GM19239 (cell line): ENCODE measurements around the gene TOB2.

ENCODE experiments used
- DNase-seq: peaks from one replicate; pipeline ENCODE4 v3.0.0; 2011; ENCODE audit warnings: low spot score; ENCODE audit not compliant: insufficient read length
- FAIRE-seq: peaks from 2 replicates; lab custom pipeline; 2011; peaks lifted over from hg19 to GRCh38; lab: Jason Lieb, UNC

The TOB2 gene, protein sequence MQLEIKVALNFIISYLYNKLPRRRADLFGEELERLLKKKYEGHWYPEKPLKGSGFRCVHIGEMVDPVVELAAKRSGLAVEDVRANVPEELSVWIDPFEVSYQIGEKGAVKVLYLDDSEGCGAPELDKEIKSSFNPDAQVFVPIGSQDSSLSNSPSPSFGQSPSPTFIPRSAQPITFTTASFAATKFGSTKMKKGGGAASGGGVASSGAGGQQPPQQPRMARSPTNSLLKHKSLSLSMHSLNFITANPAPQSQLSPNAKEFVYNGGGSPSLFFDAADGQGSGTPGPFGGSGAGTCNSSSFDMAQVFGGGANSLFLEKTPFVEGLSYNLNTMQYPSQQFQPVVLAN

DNA sequence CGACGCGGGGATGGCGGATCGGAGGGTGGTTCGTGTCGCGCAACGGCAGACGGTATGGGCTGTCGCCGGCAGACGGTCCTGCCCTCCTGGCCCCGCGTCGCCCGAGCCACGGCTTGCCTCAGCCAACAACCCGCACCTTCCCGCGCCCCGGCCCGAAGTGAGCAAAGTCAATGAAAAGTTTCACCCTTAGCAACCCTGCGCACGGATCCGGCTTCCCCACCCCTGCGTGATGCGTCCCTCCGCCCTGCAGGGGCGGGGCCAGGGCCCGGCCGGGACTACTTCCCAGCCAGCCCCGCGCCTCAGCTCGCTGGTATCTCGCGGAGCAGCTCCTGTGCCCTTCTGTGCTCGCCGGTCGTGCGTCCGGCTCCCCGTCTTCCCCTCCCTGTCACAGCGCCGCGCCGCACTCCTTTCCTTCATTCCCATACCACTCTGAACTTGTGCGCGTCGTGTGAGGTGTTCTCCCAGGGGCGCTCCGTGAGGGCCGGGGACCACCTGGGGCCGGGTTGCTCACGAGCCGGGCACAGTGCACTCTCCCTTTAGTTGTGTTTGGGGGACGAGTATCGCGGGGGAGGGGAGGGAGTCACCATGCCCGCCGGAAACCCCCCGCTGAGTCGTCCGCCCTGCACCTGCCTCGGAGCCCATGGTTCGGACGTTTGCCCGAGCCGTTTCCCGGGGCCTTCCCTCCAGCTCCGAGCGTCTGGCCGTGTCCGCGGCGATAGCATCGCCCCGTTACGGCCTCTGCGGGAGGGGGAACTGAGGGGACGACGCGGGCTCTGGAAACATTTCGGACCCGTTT is at the start of gene TOB2:
TSS of gene TOB2 (minus strand) at position 163 of the 796 bp plus-strand sequence. CDS start 9,456 bp downstream, outside the sequence.
- peak; percentile 81 for FAIRE-seq
- peak; percentile 47 for DNase-seq

DNA sequence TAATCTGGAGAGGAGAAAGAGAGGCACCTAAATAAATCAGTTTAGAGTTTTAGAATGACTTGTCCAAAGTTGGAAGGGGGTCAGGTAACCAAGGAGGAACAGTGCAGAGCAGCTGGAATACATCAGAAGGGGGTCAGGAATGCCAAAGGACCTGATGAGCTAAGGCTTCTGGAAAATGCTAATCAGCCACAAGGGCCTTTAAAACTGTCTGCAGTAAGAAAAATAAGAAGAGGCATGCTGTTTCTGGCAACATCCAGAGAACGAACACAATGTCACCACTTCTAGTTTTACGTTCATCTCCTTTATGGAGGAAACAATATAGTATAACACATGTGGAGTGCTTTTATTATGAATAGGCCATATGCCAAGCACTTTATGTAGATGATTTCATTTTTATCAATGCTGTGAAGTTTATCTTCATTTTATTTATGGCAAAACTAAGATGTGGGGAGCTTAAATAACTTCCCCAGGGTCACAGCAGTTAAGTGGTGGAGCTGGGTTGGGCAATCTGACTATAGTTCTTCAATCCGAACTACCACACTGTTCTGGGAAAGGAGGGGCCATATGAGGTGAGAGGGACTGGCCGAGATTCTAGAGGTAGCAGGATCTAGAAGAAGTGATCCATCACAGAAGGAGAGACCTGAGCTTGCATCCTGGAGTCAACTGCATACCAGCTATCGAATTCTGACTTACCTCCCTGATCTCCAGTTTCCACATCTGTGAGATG is 44.9 kb upstream of the TOB2 start:
- DNase-seq = no peak
- no peak for FAIRE-seq

DNA sequence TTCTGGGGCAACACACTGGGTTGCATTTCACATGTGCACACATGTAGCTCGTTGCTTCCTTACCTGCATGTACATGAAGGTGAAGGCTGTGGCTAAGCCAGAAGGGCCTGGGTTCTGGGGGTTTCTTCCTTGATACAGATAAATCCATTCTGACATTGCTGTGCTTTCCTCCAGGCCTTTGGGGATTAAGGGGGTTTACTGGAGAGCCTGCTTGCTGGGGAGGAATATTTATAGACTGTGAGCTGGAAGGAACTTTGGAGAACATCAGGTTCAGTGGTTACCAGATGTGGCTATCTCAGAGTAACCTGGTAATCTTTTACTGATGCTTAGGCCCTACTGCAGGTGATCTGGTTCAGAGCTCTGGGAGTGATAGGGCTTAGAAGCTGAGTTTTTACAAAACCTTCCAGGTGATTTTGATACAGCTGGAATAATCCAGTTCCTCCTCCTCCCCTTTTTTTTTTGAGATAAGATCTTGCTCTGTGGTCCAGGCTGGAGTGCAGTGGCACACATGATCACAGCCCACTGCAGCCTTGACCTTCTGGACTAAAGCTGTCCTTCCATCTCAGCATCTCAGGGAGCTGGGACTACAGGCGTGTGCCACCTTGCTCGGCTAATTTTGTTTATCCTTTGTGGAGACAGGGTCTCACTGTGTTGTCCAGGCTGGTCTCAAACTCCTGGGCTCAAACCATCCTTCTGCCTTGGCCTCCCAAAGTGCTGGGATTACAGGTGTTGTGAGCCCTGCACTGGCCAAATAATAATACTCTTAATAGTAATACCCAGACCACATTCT is 42.2 kb upstream of the TOB2 start:
- FAIRE-seq (no peak), DNase-seq (no peak)

DNA sequence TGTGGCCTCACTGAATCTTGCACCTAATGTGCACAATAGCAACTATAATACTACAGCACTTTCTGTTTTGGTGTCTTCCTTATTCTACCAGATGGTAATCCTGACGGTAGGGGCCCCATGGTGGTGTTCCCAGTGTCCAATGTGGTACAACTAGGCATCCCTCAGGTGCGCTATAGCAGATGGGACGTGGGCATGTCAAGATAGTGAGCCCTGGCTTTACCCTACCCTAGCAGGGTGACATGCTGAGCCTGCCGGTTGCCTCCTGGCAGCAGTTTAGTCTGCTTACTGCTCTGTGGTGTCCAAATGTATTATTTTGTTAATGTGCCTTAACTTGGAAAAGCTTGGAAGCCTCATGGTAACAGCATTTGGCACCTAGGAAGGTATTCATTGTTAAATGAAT is 41.5 kb upstream of the TOB2 start:
- no peak for DNase-seq
- FAIRE-seq = no peak

DNA sequence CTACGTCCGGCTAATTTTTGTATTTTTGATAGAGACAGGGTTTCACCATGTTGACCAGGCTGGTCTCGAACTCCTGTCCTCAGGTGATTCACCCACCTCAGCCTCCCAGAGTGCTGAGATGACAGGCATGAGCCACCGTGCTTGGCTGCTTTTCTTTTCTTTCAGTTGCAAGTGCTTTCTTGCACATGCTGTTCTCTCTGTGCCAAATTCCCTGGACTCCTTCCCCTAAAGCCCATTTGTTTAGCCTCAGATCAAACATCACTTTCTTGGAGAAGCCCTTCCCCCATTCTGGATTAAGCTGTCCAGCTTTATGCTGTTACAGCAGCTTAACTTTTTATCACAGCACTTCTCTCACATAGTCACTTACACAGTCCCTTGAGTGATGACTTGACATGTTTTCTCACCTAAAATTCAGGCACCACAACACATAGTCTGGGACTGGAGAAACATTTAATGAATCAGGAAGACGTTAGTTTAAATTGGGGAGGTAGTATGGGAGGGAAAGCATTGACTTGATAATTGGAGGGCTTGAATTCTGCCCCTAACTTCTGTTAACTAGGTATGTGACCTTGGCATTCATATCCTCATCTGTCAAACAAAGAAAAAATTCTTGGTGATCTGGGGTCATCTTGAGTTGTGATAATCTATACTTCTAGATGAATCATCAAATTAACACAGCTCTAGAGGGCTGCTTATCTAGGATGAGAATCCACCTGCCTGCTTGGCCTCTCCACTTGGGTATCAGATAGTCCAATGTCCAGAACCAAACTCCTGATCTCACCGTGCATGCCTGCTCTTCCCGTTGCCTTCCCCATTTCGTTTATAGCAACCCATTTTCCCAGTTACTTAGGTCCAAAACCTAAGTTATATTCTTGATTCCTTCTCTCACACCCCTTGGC is 40.7 kb upstream of the TOB2 start:
- FAIRE-seq (no peak), DNase-seq (no peak)

DNA sequence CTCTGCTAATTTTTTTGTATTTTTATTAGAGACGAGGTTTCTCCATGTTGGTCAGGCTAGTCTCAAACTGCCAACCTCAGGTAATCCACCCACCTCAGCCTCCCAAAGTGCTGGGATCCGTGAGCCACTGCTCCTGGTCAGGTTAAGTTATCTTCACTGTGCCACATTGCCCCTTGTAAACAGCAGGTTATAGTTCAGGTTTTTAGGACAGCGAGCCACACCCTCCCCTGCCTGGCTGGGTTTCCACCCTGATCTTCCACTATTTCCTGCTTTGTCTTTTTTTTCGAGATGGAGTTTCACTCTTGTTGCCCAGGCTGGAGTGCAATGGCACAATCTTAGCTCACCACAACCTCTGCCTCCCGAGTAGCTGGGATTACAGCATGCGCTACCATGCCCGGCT is 38.4 kb upstream of the TOB2 start:
- peak; percentile 14 for FAIRE-seq

DNA sequence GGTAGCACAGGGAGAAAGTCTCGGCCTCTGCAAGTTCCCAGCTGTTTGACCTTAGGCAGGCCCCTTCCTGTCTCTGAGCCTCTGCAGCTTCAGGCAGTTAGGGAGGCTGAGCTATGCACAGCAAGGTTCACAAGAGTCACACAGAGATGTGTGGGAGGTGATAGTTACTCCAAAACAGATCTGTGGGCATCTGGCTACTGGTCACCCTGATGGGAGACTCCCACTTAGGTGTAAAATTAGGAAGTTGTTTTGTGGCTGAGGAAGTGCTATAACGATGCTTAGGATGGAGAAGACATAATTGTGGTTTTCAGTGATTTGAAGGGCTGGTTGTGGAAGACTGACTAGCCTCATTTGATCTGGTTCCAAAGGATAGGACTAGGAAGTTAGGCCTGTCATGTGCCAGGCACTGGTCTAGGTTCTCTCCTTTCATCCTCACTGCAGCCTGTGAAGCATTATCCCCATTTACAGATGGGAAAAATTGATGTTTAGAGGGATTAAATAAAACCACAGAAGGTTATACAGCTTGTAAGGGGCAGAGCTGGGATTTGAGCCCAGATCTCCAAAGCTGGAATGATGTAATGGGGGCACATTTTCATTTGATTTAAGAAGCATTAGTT is 35.8 kb upstream of the TOB2 start:
- FAIRE-seq (peak; percentile 77), DNase-seq (no peak)

More for the DNA sequence above, 38.4 kb upstream of the TOB2 start:
- DNase-seq = no peak

DNA sequence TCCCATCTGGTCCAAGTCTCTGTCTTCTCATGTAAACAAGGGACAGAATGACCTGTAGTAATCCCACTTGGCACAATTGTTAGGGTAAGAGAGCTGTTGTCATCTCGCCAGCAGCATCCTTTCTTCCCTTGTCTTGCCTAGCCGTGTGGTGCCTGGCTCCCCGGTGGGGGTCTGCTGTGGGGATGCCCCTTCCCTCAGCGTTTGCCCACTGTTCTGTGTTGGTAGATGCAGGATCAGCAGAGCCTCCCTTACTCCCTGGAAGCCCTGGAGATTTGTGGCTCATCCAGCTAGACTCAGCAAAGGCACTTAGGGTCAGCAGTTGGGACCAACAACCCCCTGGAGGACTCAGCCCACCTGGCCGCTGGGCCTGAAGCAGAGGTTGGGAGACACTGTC is 35.3 kb upstream of the TOB2 start:
- no peak for DNase-seq
- no peak for FAIRE-seq

DNA sequence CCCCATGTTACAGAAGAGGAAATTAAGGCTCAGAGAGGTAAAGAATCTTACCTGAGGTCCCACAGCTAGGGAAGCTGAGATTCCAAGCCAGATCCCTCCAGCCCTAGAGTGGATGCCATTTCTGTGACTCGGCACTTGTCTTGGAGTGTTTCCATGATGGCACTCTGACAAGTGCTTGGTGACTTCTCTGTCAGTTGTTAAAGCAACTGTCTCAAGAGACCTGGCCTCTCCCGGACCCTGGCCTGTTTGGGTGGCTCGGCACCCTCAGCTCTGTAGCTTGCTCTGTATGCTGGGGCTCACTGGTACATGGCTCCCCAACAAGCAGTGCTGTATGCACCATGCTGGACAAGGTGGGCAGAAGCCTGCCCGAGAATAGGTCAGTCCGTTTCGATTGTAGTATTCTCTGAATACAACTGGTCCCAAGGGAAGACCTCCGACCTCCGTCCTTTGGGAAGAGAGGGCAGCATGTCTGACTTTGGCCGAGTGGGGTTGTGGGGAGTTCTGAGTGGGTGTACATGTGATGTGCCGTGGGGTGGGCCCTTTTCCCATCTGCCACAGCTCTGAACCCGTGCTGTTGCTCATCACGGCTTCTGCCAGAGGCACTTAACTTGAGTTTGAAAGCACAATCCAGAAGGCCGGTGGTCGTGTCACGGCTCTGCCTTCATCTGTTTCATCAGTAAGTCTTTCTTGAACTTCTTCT is 34.7 kb upstream of the TOB2 start:
- FAIRE-seq (no peak), DNase-seq (no peak)

DNA sequence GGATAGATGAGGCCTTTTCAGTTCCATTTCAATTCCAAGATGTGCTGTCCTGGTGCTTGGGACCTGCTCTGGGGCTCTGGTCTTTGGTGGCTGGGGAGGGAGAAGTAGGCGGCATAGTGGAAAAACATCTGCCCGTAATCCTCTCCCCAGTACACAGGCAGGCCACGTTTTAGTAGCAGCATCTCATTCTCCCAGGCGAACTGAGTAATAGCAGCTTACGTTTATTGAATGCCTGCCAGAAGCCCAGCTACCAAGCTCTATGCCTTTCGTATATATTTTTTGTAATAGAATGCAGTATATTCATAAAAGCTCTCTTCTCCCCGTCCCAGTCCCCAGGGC is 33.8 kb upstream of the TOB2 start:
- FAIRE-seq = no peak
- no peak for DNase-seq

DNA sequence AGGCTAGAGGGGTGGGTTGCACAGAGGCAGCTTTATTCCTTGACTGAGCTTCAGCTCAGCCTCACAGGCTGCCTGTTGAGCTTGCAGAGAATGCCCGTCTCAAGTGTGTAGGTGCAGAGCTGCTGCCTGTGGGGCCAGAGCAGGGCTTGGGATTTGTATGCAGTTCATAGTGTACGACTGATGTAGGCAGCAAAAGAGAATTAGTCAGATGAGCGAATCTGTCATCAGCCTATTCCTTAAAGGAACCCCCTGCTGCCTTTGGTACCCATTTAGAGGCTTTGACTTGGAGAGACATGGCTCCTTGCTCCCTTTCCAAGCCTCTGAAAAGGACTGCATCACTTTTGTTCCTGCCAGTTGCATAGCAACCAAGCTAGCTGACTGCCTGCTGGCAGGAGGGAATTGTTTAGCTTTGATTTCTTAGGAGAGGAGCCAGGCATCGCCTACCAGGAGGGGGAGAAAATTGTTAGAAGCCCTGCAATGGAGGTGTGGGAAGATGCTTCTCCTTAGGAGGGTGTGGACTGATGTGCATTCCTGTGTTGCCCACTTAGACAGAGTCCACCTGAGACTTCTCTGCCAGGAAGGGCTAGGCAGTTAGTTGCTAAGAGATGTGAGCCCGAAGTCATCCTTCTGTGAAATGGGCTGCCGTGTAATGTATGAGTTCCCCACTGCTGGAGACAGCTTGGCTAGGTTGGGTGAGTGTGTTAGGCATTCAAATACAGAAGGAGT is 33.2 kb upstream of the TOB2 start:
- DNase-seq (no peak), FAIRE-seq (peak; percentile 63)

DNA sequence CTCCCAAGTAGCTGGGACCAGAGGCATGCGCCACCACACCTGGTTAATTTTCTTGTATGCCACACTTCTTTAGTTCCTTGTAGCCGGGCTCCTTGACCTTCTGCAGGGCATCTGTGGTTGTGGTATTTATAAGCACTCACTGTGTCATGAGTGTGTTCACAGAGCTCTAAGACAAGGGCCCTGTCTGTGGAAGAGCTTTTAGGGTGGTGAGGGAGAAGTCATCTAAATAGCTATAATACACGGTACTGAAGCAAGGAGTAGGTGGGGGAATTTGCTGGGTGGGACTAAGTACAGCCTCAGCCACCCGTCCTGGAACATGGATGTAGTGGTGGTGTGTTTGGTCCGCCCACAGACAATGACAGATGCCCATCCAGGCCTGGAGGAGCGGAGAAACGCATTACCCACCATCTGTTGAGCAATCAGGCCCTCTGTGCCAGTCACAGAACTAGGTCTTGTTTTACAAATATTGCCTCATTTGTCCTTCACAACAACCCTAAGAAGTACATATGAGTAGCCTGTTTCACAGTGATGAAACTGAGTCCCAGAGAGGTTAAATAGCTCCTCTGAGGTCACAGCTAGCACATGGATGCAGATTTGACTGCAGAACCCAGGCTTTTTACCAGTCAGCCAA is 32.4 kb upstream of the TOB2 start:
- DNase-seq (no peak), FAIRE-seq (peak; percentile 79)

DNA sequence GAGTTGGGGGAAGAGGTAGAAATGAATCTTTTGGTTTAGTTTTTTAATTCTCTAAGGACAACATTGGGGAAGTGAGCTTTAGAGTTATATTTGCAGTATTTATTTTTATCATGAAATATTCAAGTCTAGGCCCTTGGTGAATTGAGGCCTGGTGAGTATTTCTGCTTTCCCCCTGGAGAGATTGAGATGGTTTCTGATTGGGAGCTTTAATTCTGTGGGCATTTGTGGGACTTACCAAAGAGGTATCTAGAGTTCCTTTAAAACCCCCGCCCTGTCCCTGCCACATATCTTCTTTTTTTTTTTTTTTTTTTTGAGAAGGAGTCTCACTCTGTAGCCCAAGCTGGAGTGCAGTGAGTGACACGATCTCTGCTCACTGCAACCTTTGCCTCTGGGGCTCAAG is 31.9 kb upstream of the TOB2 start:
- FAIRE-seq = no peak

DNA sequence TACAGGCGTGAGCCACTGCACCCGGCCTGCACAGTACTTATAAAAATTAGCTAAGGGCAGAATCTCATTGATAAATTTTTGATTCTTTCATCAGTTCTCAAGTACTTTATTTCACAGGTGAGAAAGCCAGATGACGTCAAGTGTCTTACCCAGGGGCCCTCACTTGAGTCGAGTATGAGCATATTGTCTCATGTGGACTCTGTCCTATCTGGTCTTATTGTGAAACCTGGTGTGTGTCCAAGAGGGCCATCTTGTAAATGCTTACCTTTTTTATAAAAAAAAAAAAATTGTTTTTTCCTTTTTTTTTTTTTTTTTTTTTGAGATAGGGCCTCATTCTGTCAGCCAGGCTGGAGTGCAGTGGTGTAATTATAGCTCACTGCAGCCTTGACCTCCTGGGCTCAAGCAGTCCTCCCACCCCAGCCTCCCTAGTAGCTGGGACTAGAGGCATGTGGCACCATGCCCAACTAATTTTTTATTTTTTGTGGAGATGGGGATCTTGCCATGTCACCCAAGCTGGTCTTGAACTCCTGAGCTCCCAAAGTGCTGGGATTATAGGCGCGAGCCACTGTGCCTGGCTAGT is 28.4 kb upstream of the TOB2 start:
- no peak for FAIRE-seq
- no peak for DNase-seq

More for the DNA sequence above, 31.9 kb upstream of the TOB2 start:
- DNase-seq = no peak

DNA sequence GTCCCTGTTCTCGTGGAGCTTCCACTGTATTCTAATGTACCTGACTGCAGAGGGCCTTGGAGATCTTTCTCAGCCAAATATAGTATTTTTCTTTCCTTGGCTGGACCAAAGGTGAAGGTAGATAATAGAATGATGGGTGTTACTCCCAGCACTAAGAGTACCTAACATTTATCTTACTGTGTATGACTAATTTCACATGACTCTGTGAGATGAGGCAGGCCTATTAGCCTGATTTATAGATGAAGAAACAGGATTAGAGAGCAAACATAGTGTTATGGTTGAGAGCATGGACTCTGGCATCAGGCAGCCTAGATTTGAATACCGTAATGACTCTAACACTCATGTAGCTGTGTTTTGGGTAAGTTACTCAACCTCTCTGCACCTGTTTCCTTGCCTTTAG is 25.0 kb upstream of the TOB2 start:
- DNase-seq (no peak), FAIRE-seq (no peak)

DNA sequence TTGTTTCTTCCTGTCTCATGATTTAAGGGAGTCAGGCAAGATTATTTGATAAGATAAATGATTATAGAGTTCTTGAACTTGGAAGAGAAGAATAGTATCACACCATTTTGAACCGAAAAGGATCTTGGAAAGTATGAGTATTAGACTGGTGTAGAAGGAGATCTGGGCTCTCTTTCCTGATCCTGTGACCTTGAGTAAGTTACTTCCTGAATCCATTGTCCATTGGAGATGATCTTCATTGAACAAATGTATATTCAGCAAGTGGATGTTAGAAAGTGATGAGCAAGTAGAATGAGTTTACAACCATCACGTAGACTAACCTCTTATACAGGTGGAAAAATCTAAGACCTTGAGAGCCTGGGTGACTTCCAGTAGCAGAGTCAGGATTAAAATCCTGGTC is 24.3 kb upstream of the TOB2 start:
- FAIRE-seq (no peak), DNase-seq (no peak)
